Stimulated activated naive CD4-positive, alpha-beta T cell treated with Interleukin-2 at 50 U/mL for 16 hours (primary cell): ENCODE results near the gene CD300LB.
"Not testable (repeated sequence)": the region's sequence is repeated elsewhere in the genome, so short reads cannot be mapped to it uniquely, and the experiment has no call there.

Source experiments
- DNase-seq: peaks from one replicate; lab custom pipeline; 2025; lab: John Stamatoyannopoulos, UW

The CD300LB gene

GRCh38 chr17:74525781-74526288 is 5.4 kb downstream of the CD300LB start:
- DNase-seq: no peak

GRCh38 chr17:74525465-74525725 is 5.9 kb downstream of the CD300LB start:
- DNase-seq: no peak

GRCh38 chr17:74524653-74525464 is 6.4 kb downstream of the CD300LB start:
- no peak for DNase-seq

- DNase-seq: no peak
Measured at GRCh38 chr17:74523308-74523707, 8.0 kb downstream of the CD300LB start.

GRCh38 chr17:74522381-74523105 is 8.7 kb downstream of the CD300LB start:
- DNase-seq: no peak

- no peak for DNase-seq
Measured at GRCh38 chr17:74521701-74522201, 9.5 kb downstream of the CD300LB start.

GRCh38 chr17:74520790-74521480 is 10.3 kb downstream of the CD300LB start:
- no peak for DNase-seq

GRCh38 chr17:74520016-74520434 is 11.2 kb downstream of the CD300LB start:
- no peak for DNase-seq

- DNase-seq: not testable (repeated sequence)
Measured at GRCh38 chr17:74518413-74518981, 12.8 kb downstream of the CD300LB start.

- DNase-seq: no peak
Measured at GRCh38 chr17:74516561-74517328, 14.5 kb downstream of the CD300LB start.

GRCh38 chr17:74515941-74516340 is 15.3 kb downstream of the CD300LB start:
- no peak for DNase-seq

GRCh38 chr17:74514632-74515334 is 16.5 kb downstream of the CD300LB start:
- DNase-seq: no peak

- DNase-seq: peak; percentile 10
Measured at GRCh38 chr17:74513987-74514631, 17.2 kb downstream of the CD300LB start.

GRCh38 chr17:74512624-74513091 is 18.6 kb downstream of the CD300LB start:
- no peak for DNase-seq

- DNase-seq: no peak
Measured at GRCh38 chr17:74512036-74512435, 19.2 kb downstream of the CD300LB start.

GRCh38 chr17:74508156-74508555 is 23.1 kb downstream of the CD300LB start:
- no peak for DNase-seq

- not testable (repeated sequence) for DNase-seq
Measured at GRCh38 chr17:74503949-74504348, 27.3 kb downstream of the CD300LB start.

- DNase-seq: no peak
Measured at GRCh38 chr17:74502861-74503260, 28.4 kb downstream of the CD300LB start.

- DNase-seq: no peak
Measured at GRCh38 chr17:74499992-74500391, 31.3 kb downstream of the CD300LB start.

GRCh38 chr17:74497471-74497870 is 33.8 kb downstream of the CD300LB start:
- no peak for DNase-seq
